ENCODE results near the gene PALB2. TPM values are rescaled to one million over a fixed set of nuclear protein-coding genes. Genes with fewer than 3 reads are reported as not detected.
A peak's percentile ranks its signal among the peaks of the same experiment; 100 is the strongest.

Gene PALB2
- total and polyA plus RNA-seq, 9 of the 15 experiments (the other 6 are each of a cell fraction or from before 2014, with no cell fraction given) = 7.0 to 25.8 (median 15.2) TPM

- TF ChIP-seq, protein P1, sequence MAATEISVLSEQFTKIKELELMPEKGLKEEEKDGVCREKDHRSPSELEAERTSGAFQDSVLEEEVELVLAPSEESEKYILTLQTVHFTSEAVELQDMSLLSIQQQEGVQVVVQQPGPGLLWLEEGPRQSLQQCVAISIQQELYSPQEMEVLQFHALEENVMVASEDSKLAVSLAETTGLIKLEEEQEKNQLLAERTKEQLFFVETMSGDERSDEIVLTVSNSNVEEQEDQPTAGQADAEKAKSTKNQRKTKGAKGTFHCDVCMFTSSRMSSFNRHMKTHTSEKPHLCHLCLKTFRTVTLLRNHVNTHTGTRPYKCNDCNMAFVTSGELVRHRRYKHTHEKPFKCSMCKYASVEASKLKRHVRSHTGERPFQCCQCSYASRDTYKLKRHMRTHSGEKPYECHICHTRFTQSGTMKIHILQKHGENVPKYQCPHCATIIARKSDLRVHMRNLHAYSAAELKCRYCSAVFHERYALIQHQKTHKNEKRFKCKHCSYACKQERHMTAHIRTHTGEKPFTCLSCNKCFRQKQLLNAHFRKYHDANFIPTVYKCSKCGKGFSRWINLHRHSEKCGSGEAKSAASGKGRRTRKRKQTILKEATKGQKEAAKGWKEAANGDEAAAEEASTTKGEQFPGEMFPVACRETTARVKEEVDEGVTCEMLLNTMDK (IDR thresholded peaks at IDR 0.05; ENCODE audit: borderline replicate concordance, insufficient read depth, low read depth, low read length, poor library complexity, severe bottlenecking) = no peak
- TF ChIP-seq ILK (tag; IDR thresholded peaks at IDR 0.05; ENCODE audit: borderline replicate concordance, low read depth) = no peak
- no peak for TF ChIP-seq U2AF1 (optimal IDR thresholded peaks at IDR 0.05; ENCODE audit: low read depth, low read length)
- TF ChIP-seq PHB (CRISPR knock-in tag; IDR thresholded peaks at IDR 0.05) = peak; percentile 90; the same call in 1 of the 2 replicates
- no peak for TF ChIP-seq ZNF232 (CRISPR knock-in tag; IDR thresholded peaks at IDR 0.05)
- no peak for TF ChIP-seq GABPB2 (CRISPR knock-in tag; conservative IDR thresholded peaks at IDR 0.05)
- no peak for TF ChIP-seq ZNF212 (CRISPR knock-in tag; IDR thresholded peaks at IDR 0.05)
- no peak for TF ChIP-seq ZNF175 (CRISPR knock-in tag; IDR thresholded peaks at IDR 0.05; ENCODE audit: low read depth)
- peak; percentile 98 for TF ChIP-seq ARID4B (CRISPR knock-in tag; IDR thresholded peaks at IDR 0.05)
- TF ChIP-seq ZBTB7A (IDR thresholded peaks at IDR 0.05; ENCODE audit: borderline replicate concordance, control insufficient read depth, low read depth, low read length) = 0 out of 2 replicates have a peak, but pooled peaks have one; percentile 44
- TF ChIP-seq ZNF584 (CRISPR knock-in tag; IDR thresholded peaks at IDR 0.05; ENCODE audit: low read depth) = no peak
- no peak for TF ChIP-seq ZNF561 (CRISPR knock-in tag; conservative IDR thresholded peaks at IDR 0.05)
- TF ChIP-seq ZFP36 (IDR thresholded peaks at IDR 0.05; ENCODE audit: low read depth, low read length, partially characterized antibody) = peak; percentile 24
- no peak for TF ChIP-seq PURB (CRISPR knock-in tag; IDR thresholded peaks at IDR 0.05; ENCODE audit: low read depth)
- TF ChIP-seq NCOR1 (IDR thresholded peaks at IDR 0.05) = 0 out of 2 replicates have a peak, but pooled peaks have one; percentile 23
- no peak for TF ChIP-seq FOXA3 (CRISPR knock-in tag; conservative IDR thresholded peaks at IDR 0.05 in 1 of 2, IDR thresholded peaks at IDR 0.05 in 1 of 2)
- peak; percentile 92 for TF ChIP-seq ETS1 (conservative IDR thresholded peaks at IDR 0.05; ENCODE audit: control insufficient read depth, low read depth, low read length)
Observed at GRCh38 chr16:23640931-23641765, at the start of gene PALB2, which contains the start of gene DCTN5 (continued).

Measured in K562 (cell line).